Body of pancreas (tissue), 4 donors: ENCODE data around the gene ARHGAP15. TPM values are rescaled to one million over a fixed set of nuclear protein-coding genes. Genes with fewer than 3 reads are reported as not detected.

Experiments
- ATAC-seq: fragments of 150-250 bp; one replicate; pipeline ENCODE4 v1.9.1; 2016
- DNase-seq, 4 donors: peaks; one replicate each; pipeline ENCODE4 v3.0.0-alpha.2; 2019
- H3K27ac ChIP-seq, 4 donors: fragments of 200-600 bp; sonication (generic); 1 replicate in 3 of 4; 2 replicates in 1 of 4; pipeline versions ENCODE4 v1.5.1 to v1.6.1; 2016 to 2019; ENCODE audit warnings: mild to moderate bottlenecking in 1 of 4, mixed read lengths in 1 of 4, moderate library complexity in 1 of 4
- H3K27me3 ChIP-seq, 2 donors: fragments of 200-600 bp; sonication (generic); one replicate each; pipeline ENCODE4 v1.6.0; 2016; ENCODE audit warnings: mild to moderate bottlenecking in 1 of 2
- H3K36me3 ChIP-seq, 2 donors: fragments of 200-600 bp; sonication (generic); replicated peaks in 1 of 2; 2 replicates each; pipeline ENCODE4 v1.5.1; 2016; ENCODE audit warnings: low read depth in 2 of 2; ENCODE audit not compliant: insufficient read depth in 1 of 2
- H3K4me1 ChIP-seq: fragments of 200-600 bp; sonication (generic); one replicate; pipeline ENCODE4 v1.6.0; 2016
- H3K4me3 ChIP-seq, 2 donors: fragments of 200-600 bp; sonication (generic); 1 replicate in 1 of 2; 2 replicates in 1 of 2; pipeline ENCODE4 v1.5.1; 2016 to 2019
- H3K9me3 ChIP-seq, 3 donors: fragments of 200-600 bp; sonication (generic); 1 replicate in 2 of 3; 2 replicates in 1 of 3; pipeline ENCODE4 v1.5.1; 2016
- CTCF ChIP-seq, 7 experiments: fragments of 450-650 bp in 4 of 7; fragments of 200-600 bp in 3 of 7; sonication (generic) in 3 of 7; IDR thresholded peaks; one replicate each; pipeline ENCODE4 v1.5.1; 2016 to 2019; ENCODE audit warnings: antibody characterized with exemption in 7 of 7
- POLR2A ChIP-seq, 3 donors: fragments of 450-650 bp; IDR thresholded peaks; one replicate each; pipeline ENCODE4 v1.6.1; 2016; ENCODE audit warnings: antibody characterized with exemption in 3 of 3, mild to moderate bottlenecking in 2 of 3
- WGBS, 2 donors: methylation state at CpG; one replicate each; pipeline ENCODE4 v1.1.5; 2017; 5-methylcytosine and 5-hydroxymethylcytosine counted together
- intact Hi-C: fragments of 100-400 bp; cut with DNase I; formaldehyde crosslinking; loops from one replicate; pipeline ENCODE4 v1.15.1; 2023
- total RNA-seq, 2 donors: library from RNA; depleted of rRNA; stranded (reverse); fragments of >200 nt; gene quantifications; one replicate each; pipeline ENCODE4 v1.1.0, GENCODE V29; 2016

The ARHGAP15 gene
- total RNA-seq, 2 donors from 2014 or later: 1.3 TPM; not detected in 1

DNA sequence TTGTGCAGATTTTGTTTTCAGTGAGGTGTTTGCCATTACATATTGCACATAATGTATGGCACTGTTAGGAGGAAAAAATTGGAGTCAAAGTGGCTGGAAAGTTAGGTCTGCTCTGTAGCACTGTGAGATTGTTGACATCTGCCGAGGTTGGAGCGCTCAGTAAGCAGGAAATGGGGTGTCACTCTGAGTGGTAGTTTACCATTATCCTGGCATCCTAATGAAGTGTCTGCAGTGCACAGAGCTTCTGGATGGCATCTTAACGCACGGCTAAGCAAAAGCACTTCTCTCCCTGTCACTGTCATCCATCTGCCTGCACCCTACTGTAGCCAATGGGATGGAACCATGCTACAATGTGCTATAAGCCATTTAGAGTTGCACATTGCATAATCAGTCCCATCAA, 561.9 kb downstream of the ARHGAP15 start:
- H3K36me3 ChIP-seq: no peaks in the 10 kb centered on the region
- H3K27ac ChIP-seq: no peak overlapping the region
- ATAC-seq (no peak), DNase-seq (no peak)
- H3K4me3 ChIP-seq: no peak overlapping the region
- no peaks in the 10 kb centered on the region for H3K4me1 ChIP-seq
- H3K27me3 ChIP-seq: no peaks in the 10 kb centered on the region
- intact Hi-C loops: no loop called here
- TF ChIP-seq CTCF (IDR thresholded peaks at IDR 0.05) (no peak), POLR2A (IDR thresholded peaks at IDR 0.05) (no peak)
- H3K9me3 ChIP-seq: no peaks in the 10 kb centered on the region
- 75 to 91% methylated on average over 4 of the region's 4 CpGs for WGBS, 2 donors

- Histone ChIP-seq H3K27ac (no peak overlapping the region), H3K9me3 (no peaks in the 10 kb centered on the region), H3K27me3 (no peaks in the 10 kb centered on the region), H3K4me3 (no peak overlapping the region), H3K36me3 (no peaks in the 10 kb centered on the region), H3K4me1 (no peaks in the 10 kb centered on the region)
- DNase-seq (no peak), ATAC-seq (no peak)
- TF ChIP-seq CTCF (IDR thresholded peaks at IDR 0.05) (no peak), POLR2A (IDR thresholded peaks at IDR 0.05) (no peak)
- 82 to 88% methylated on average over 5 of the region's 5 CpGs for WGBS, 2 donors
- intact Hi-C loops: no loop called here
These were observed 562.9 kb downstream of the ARHGAP15 start for GRCh38 chr2:143692162-143692561.

GRCh38 chr2:143692967-143693366, 563.7 kb downstream of the ARHGAP15 start:
- DNase-seq: no peak
- Histone ChIP-seq H3K4me3 (no peak overlapping the region), H3K27ac (no peak overlapping the region), H3K27me3 (no peaks in the 10 kb centered on the region), H3K9me3 (no peaks in the 10 kb centered on the region), H3K4me1 (no peaks in the 10 kb centered on the region), H3K36me3 (no peaks in the 10 kb centered on the region)
- no peak for TF ChIP-seq POLR2A (IDR thresholded peaks at IDR 0.05)
- no peak for TF ChIP-seq CTCF (IDR thresholded peaks at IDR 0.05)
- ATAC-seq: no peak
- whole genome bisulfite sequencing, 2 donors: 65 to 75% methylated on average over 5 of the region's 5 CpGs
- intact Hi-C loops: no loop called here

GRCh38 chr2:143694335-143694734, 565.1 kb downstream of the ARHGAP15 start:
- Histone ChIP-seq H3K4me1 (no peaks in the 10 kb centered on the region), H3K27me3 (no peaks in the 10 kb centered on the region), H3K27ac (no peak overlapping the region), H3K36me3 (no peaks in the 10 kb centered on the region), H3K9me3 (no peaks in the 10 kb centered on the region), H3K4me3 (no peak overlapping the region)
- no peak for ATAC-seq
- no peak for DNase-seq
- TF ChIP-seq POLR2A (IDR thresholded peaks at IDR 0.05) (no peak), CTCF (IDR thresholded peaks at IDR 0.05) (no peak)
- intact Hi-C loops: no loop called here
- 49 to 50% methylated on average over 3 of the region's 3 CpGs for whole genome bisulfite sequencing, 2 donors

- Histone ChIP-seq H3K9me3 (no peaks in the 10 kb centered on the region), H3K27ac (no peak overlapping the region), H3K27me3 (no peaks in the 10 kb centered on the region), H3K4me1 (no peaks in the 10 kb centered on the region), H3K4me3 (no peak overlapping the region), H3K36me3 (no peaks in the 10 kb centered on the region)
- intact Hi-C loops: no loop called here
- TF ChIP-seq CTCF (IDR thresholded peaks at IDR 0.05) (no peak), POLR2A (IDR thresholded peaks at IDR 0.05) (no peak)
- DNase-seq: no peak
- ATAC-seq: no peak
These were observed 567.4 kb downstream of the ARHGAP15 start for GRCh38 chr2:143696651-143697050.
